Activated CD8-positive, alpha-beta T cell treated with anti-CD3 and anti-CD28 coated beads, Interleukin-2, amount 10 ng/mL, durations not matched to agents 7 days and 5 days (primary cell): ENCODE measurements around the gene DPY19L2. TPM values are rescaled to one million over a fixed set of nuclear protein-coding genes. Genes with fewer than 3 reads are reported as not detected.
"Not testable (repeated sequence)": the region's sequence is repeated elsewhere in the genome, so short reads cannot be mapped to it uniquely, and the experiment has no call there.

Experiments
- ATAC-seq: fragments of 150-1000 bp; cut with Tn5 transposase; one replicate; pipeline ENCODE4 v1.10.0; 2021; ENCODE audit warnings: moderate library complexity
- CTCF ChIA-PET: fragments of 350-600 bp; sonication (Branson Sonifier 250); formaldehyde crosslinking; loops from one replicate; lab custom pipeline; 2021; ENCODE audit warnings: antibody characterized with exemption; lab: Charles Lee
- POLR2A ChIA-PET: fragments of 350-600 bp; sonication (Branson Sonifier 250); formaldehyde crosslinking; loops from one replicate; lab custom pipeline; 2021; ENCODE audit warnings: antibody characterized with exemption; lab: Charles Lee
- DNase-seq: peaks from one replicate; pipeline ENCODE4 v3.0.0-alpha.2; 2020
- H3K27ac Mint-ChIP-seq: one replicate; pipeline ENCODE4 v1.8.0; 2021; ENCODE audit warnings: mild to moderate bottlenecking, mixed read lengths
- H3K27me3 Mint-ChIP-seq: one replicate; pipeline ENCODE4 v1.8.0; 2021; ENCODE audit warnings: low read depth, mixed read lengths
- H3K36me3 Mint-ChIP-seq: one replicate; pipeline ENCODE4 v1.8.0; 2021; ENCODE audit warnings: low read depth, mixed read lengths
- H3K4me1 Mint-ChIP-seq: one replicate; pipeline ENCODE4 v1.8.0; 2021; ENCODE audit warnings: low read depth, mixed read lengths
- H3K4me3 Mint-ChIP-seq: one replicate; pipeline ENCODE4 v1.8.0; 2021; ENCODE audit warnings: mild to moderate bottlenecking, mixed read lengths
- H3K9me3 Mint-ChIP-seq: one replicate; pipeline ENCODE4 v1.8.0; 2022; ENCODE audit warnings: mixed read lengths; ENCODE audit not compliant: insufficient read depth
- total RNA-seq, 2 experiments: library from RNA; stranded (reverse); gene quantifications; one replicate each; pipeline ENCODE4 v1.2.3, GENCODE V29; 2021

Gene DPY19L2
- total RNA-seq, 2 experiments from 2014 or later, result 1.2 to 1.9 TPM

- ATAC-seq, CTCF ChIA-PET, POLR2A ChIA-PET, DNase-seq, H3K27me3 Mint-ChIP-seq, H3K4me3 Mint-ChIP-seq, H3K27ac Mint-ChIP-seq, H3K9me3 Mint-ChIP-seq, H3K36me3 Mint-ChIP-seq, H3K4me1 Mint-ChIP-seq: not testable (repeated sequence)
These were observed 12.6 kb downstream of the DPY19L2 start for GRCh38 chr12:63655543-63656257.

GRCh38 chr12:63654481-63654880 is 13.8 kb downstream of the DPY19L2 start:
- CTCF ChIA-PET, result interaction anchor here (0.6 kb wide), 1 partner anchor 18 kb away, joined by 3 read pairs; no protein-coding TSS in a partner anchor
- H3K4me1 Mint-ChIP-seq, H3K27ac Mint-ChIP-seq, H3K4me3 Mint-ChIP-seq, POLR2A ChIA-PET, H3K27me3 Mint-ChIP-seq, H3K36me3 Mint-ChIP-seq, H3K9me3 Mint-ChIP-seq, ATAC-seq, DNase-seq: not testable (repeated sequence)

GRCh38 chr12:63649517-63649916 is 18.8 kb downstream of the DPY19L2 start:
- ATAC-seq, H3K4me1 Mint-ChIP-seq, H3K27me3 Mint-ChIP-seq, H3K27ac Mint-ChIP-seq, H3K9me3 Mint-ChIP-seq, H3K36me3 Mint-ChIP-seq, POLR2A ChIA-PET, CTCF ChIA-PET, H3K4me3 Mint-ChIP-seq, DNase-seq: not testable (repeated sequence)

- H3K4me1 Mint-ChIP-seq, CTCF ChIA-PET, H3K27me3 Mint-ChIP-seq: not testable (repeated sequence)
These were observed 24.7 kb downstream of the DPY19L2 start for GRCh38 chr12:63643381-63644140.

GRCh38 chr12:63624258-63624657 is 44.0 kb downstream of the DPY19L2 start:
- H3K9me3 Mint-ChIP-seq, CTCF ChIA-PET, H3K27ac Mint-ChIP-seq, H3K27me3 Mint-ChIP-seq, H3K36me3 Mint-ChIP-seq, H3K4me1 Mint-ChIP-seq, POLR2A ChIA-PET, H3K4me3 Mint-ChIP-seq, DNase-seq, ATAC-seq: not testable (repeated sequence)

More at GRCh38 chr12:63643381-63644140, 24.7 kb downstream of the DPY19L2 start:
- H3K36me3 Mint-ChIP-seq, H3K4me3 Mint-ChIP-seq, H3K9me3 Mint-ChIP-seq, DNase-seq, POLR2A ChIA-PET, H3K27ac Mint-ChIP-seq, ATAC-seq: not testable (repeated sequence)

GRCh38 chr12:63615544-63615943 is 52.7 kb downstream of the DPY19L2 start:
- H3K27me3 Mint-ChIP-seq, H3K9me3 Mint-ChIP-seq, CTCF ChIA-PET, POLR2A ChIA-PET, H3K27ac Mint-ChIP-seq, DNase-seq, ATAC-seq, H3K4me1 Mint-ChIP-seq, H3K36me3 Mint-ChIP-seq, H3K4me3 Mint-ChIP-seq: not testable (repeated sequence)

GRCh38 chr12:63611285-63611684 is 57.0 kb downstream of the DPY19L2 start:
- ATAC-seq, H3K27ac Mint-ChIP-seq, H3K4me1 Mint-ChIP-seq, H3K27me3 Mint-ChIP-seq, POLR2A ChIA-PET, DNase-seq, H3K9me3 Mint-ChIP-seq, CTCF ChIA-PET, H3K4me3 Mint-ChIP-seq, H3K36me3 Mint-ChIP-seq: not testable (repeated sequence)

- H3K27ac Mint-ChIP-seq, POLR2A ChIA-PET, H3K27me3 Mint-ChIP-seq, H3K9me3 Mint-ChIP-seq, H3K4me3 Mint-ChIP-seq, ATAC-seq, H3K4me1 Mint-ChIP-seq, H3K36me3 Mint-ChIP-seq, CTCF ChIA-PET, DNase-seq: not testable (repeated sequence)
These were observed 59.0 kb downstream of the DPY19L2 start for GRCh38 chr12:63609281-63609680.

GRCh38 chr12:63604985-63605384 is 63.3 kb downstream of the DPY19L2 start:
- H3K36me3 Mint-ChIP-seq, H3K27me3 Mint-ChIP-seq, ATAC-seq, H3K9me3 Mint-ChIP-seq, CTCF ChIA-PET, H3K4me3 Mint-ChIP-seq, H3K4me1 Mint-ChIP-seq, DNase-seq, POLR2A ChIA-PET, H3K27ac Mint-ChIP-seq: not testable (repeated sequence)

GRCh38 chr12:63594828-63595227 is 73.5 kb downstream of the DPY19L2 start:
- H3K27me3 Mint-ChIP-seq, H3K4me3 Mint-ChIP-seq, DNase-seq, H3K36me3 Mint-ChIP-seq, CTCF ChIA-PET, POLR2A ChIA-PET, ATAC-seq, H3K27ac Mint-ChIP-seq, H3K9me3 Mint-ChIP-seq, H3K4me1 Mint-ChIP-seq: not testable (repeated sequence)

- ATAC-seq, H3K4me1 Mint-ChIP-seq, CTCF ChIA-PET, DNase-seq, H3K27me3 Mint-ChIP-seq, H3K4me3 Mint-ChIP-seq, H3K36me3 Mint-ChIP-seq, H3K27ac Mint-ChIP-seq, POLR2A ChIA-PET, H3K9me3 Mint-ChIP-seq: not testable (repeated sequence)
These were observed 83.9 kb downstream of the DPY19L2 start for GRCh38 chr12:63584426-63584825.

- H3K4me3 Mint-ChIP-seq, result not testable (repeated sequence)
These were observed 85.0 kb downstream of the DPY19L2 start for GRCh38 chr12:63583289-63583688.

More at GRCh38 chr12:63583289-63583688, 85.0 kb downstream of the DPY19L2 start:
- CTCF ChIA-PET, H3K9me3 Mint-ChIP-seq, POLR2A ChIA-PET, H3K4me1 Mint-ChIP-seq, H3K27ac Mint-ChIP-seq, H3K36me3 Mint-ChIP-seq, H3K27me3 Mint-ChIP-seq, DNase-seq, ATAC-seq: not testable (repeated sequence)
